H1 (cell line): ENCODE measurements around the gene NUP210L. TPM values are rescaled to one million over a fixed set of nuclear protein-coding genes. Genes with fewer than 3 reads are reported as not detected.

ENCODE experiments used
- CTCF ChIA-PET: fragments of 300-600 bp; sonication (Branson Sonifier 250); formaldehyde crosslinking; loops from one replicate; lab custom pipeline; 2021; ENCODE audit not compliant: partially characterized antibody; lab: Charles Lee
- POLR2A ChIA-PET: fragments of 300-600 bp; sonication (Branson Sonifier 250); formaldehyde crosslinking; loops from one replicate; lab custom pipeline; 2021; ENCODE audit warnings: inconsistent platforms; ENCODE audit not compliant: partially characterized antibody; lab: Charles Lee
- DNase-seq, 2 experiments: peaks; one replicate each; pipeline versions ENCODE4 v3.0.0 to v3.0.0-alpha.2; 2010 to 2022; ENCODE audit warnings: low spot score in 2 of 2, low read depth in 1 of 2, mixed read lengths in 1 of 2
- FAIRE-seq: peaks from 2 replicates; lab custom pipeline; 2011; peaks lifted over from hg19 to GRCh38; lab: Jason Lieb, UNC
- H2AFZ ChIP-seq: 2 replicates; pipeline ENCODE4 v1.8.1; 2012; ENCODE audit warnings: low read length, inconsistent platforms
- H2AK5ac ChIP-seq: 2 replicates; pipeline ENCODE4 v1.6.1; 2013; ENCODE audit warnings: low read depth, low read length
- H2BK120ac ChIP-seq: replicated peaks from 2 replicates; pipeline ENCODE3; 2013; ENCODE audit warnings: low read depth, low read length, inconsistent platforms
- H2BK12ac ChIP-seq: 2 replicates; pipeline ENCODE4 v1.6.1; 2013; ENCODE audit warnings: low read depth, low read length
- H2BK15ac ChIP-seq: 2 replicates; pipeline ENCODE4 v1.6.1; 2013; ENCODE audit warnings: low read length
- H2BK20ac ChIP-seq: 2 replicates; pipeline ENCODE4 v1.6.1; 2013; ENCODE audit warnings: low read length
- H2BK5ac ChIP-seq: 2 replicates; pipeline ENCODE4 v1.6.1; 2013; ENCODE audit warnings: low read depth, low read length
- H3K14ac ChIP-seq: 2 replicates; pipeline ENCODE4 v1.6.1; 2013; ENCODE audit warnings: inconsistent platforms; ENCODE audit not compliant: insufficient read length
- H3K18ac ChIP-seq: 2 replicates; pipeline ENCODE4 v1.6.1; 2013; ENCODE audit warnings: low read length; ENCODE audit errors: extremely low read depth
- H3K23ac ChIP-seq: 2 replicates; pipeline ENCODE4 v1.6.1; 2013; ENCODE audit warnings: inconsistent platforms; ENCODE audit not compliant: insufficient read length
- H3K23me2 ChIP-seq: 2 replicates; pipeline ENCODE4 v1.6.1; 2013; ENCODE audit warnings: low read depth, low read length
- H3K27ac ChIP-seq: 2 replicates; pipeline ENCODE4 v1.6.1; 2011; ENCODE audit warnings: low read depth, low read length, inconsistent platforms
- H3K27me3 ChIP-seq, 4 experiments: replicated peaks in 1 of 4; 1 replicate in 1 of 4; 2 replicates in 3 of 4; pipeline versions ENCODE4 v1.6.1 to v1.8.1; 2011 to 2013; ENCODE audit warnings: low read length in 3 of 4, mild to moderate bottlenecking in 3 of 4, inconsistent platforms in 2 of 4, mixed read lengths in 2 of 4, moderate library complexity in 1 of 4; ENCODE audit not compliant: control insufficient read depth in 3 of 4, insufficient read depth in 3 of 4; ENCODE audit errors: extremely low read depth in 1 of 4
- H3K36me3 ChIP-seq, 4 experiments: 2 replicates each; pipeline versions ENCODE4 v1.6.1 to v1.8.1; 2011 to 2013; ENCODE audit warnings: mild to moderate bottlenecking in 4 of 4, low read length in 3 of 4, moderate library complexity in 2 of 4, control low read depth in 1 of 4, inconsistent platforms in 1 of 4; ENCODE audit not compliant: insufficient read depth in 4 of 4, control insufficient read depth in 2 of 4
- H3K4ac ChIP-seq: replicated peaks from 2 replicates; pipeline ENCODE3; 2013; ENCODE audit warnings: low read length, low read depth, mixed read lengths, inconsistent platforms; ENCODE audit not compliant: insufficient read length
- H3K4me1 ChIP-seq, 4 experiments: replicated peaks in 1 of 4; 1 replicate in 1 of 4; 2 replicates in 3 of 4; pipeline versions ENCODE4 v1.6.1 to v1.8.1; 2011 to 2013; ENCODE audit warnings: low read length in 3 of 4, inconsistent platforms in 2 of 4, mixed read lengths in 1 of 4; ENCODE audit not compliant: insufficient read depth in 4 of 4, control insufficient read depth in 3 of 4
- H3K4me2 ChIP-seq, 2 experiments: 2 replicates each; pipeline versions ENCODE4 v1.6.1 to v1.8.1; 2011 to 2013; ENCODE audit warnings: low read depth in 2 of 2, low read length in 2 of 2, control low read depth in 1 of 2, inconsistent platforms in 1 of 2, mild to moderate bottlenecking in 1 of 2; ENCODE audit not compliant: insufficient read depth in 1 of 2
- H3K4me3 ChIP-seq, 4 experiments: fragments of 200-600, 300-600 bp in 1 of 4; sonication (generic), shearing (Covaris generic), sonication (Bioruptor Twin) in 1 of 4; 2 replicates each; pipeline versions ENCODE4 v1.5.1 to v1.8.1; 2011 to 2016; ENCODE audit warnings: low read length in 4 of 4, low read depth in 3 of 4, control low read depth in 2 of 4, inconsistent platforms in 2 of 4, mild to moderate bottlenecking in 2 of 4, mixed read lengths in 1 of 4, moderate library complexity in 1 of 4; ENCODE audit not compliant: insufficient read depth in 2 of 4; ENCODE audit errors: extremely low read depth in 1 of 4
- H3K56ac ChIP-seq: replicated peaks from 2 replicates; pipeline ENCODE3; 2013; ENCODE audit warnings: low read depth, mild to moderate bottlenecking, mixed read lengths, low read length, inconsistent platforms; ENCODE audit not compliant: insufficient read length
- H3K79me1 ChIP-seq: 2 replicates; pipeline ENCODE4 v1.6.1; 2013; ENCODE audit warnings: low read depth, low read length, control low read depth
- H3K79me2 ChIP-seq, 2 experiments: 2 replicates each; pipeline versions ENCODE4 v1.6.1 to v1.8.1; 2012 to 2013; ENCODE audit warnings: low read length in 2 of 2, mild to moderate bottlenecking in 2 of 2, inconsistent platforms in 1 of 2; ENCODE audit not compliant: insufficient read depth in 2 of 2, control insufficient read depth in 1 of 2
- H3K9ac ChIP-seq, 4 experiments: replicated peaks in 1 of 4; 1 replicate in 1 of 4; 2 replicates in 3 of 4; pipeline versions ENCODE4 v1.6.1 to v1.8.1; 2011 to 2013; ENCODE audit warnings: low read depth in 3 of 4, low read length in 3 of 4, control low read depth in 2 of 4, mild to moderate bottlenecking in 2 of 4, moderate library complexity in 2 of 4, inconsistent platforms in 1 of 4; ENCODE audit errors: extremely low read depth in 1 of 4
- H3K9me3 ChIP-seq, 2 experiments: 2 replicates each; pipeline versions ENCODE4 v1.6.1 to v1.8.1; 2012 to 2013; ENCODE audit warnings: mild to moderate bottlenecking in 2 of 2, moderate library complexity in 2 of 2, control low read depth in 1 of 2, inconsistent platforms in 1 of 2, low read depth in 1 of 2, low read length in 1 of 2, mixed read lengths in 1 of 2; ENCODE audit not compliant: insufficient read depth in 2 of 2
- H4K20me1 ChIP-seq, 2 experiments: replicated peaks in 1 of 2; 2 replicates each; pipeline versions ENCODE3 to v1.8.1; 2011 to 2013; ENCODE audit warnings: inconsistent platforms in 2 of 2, low read length in 2 of 2, mild to moderate bottlenecking in 1 of 2; ENCODE audit not compliant: insufficient read depth in 2 of 2, control insufficient read depth in 1 of 2
- H4K5ac ChIP-seq: 2 replicates; pipeline ENCODE4 v1.6.1; 2013; ENCODE audit warnings: low read length, low read depth, mixed read lengths, inconsistent platforms; ENCODE audit not compliant: insufficient read length
- H4K8ac ChIP-seq: 2 replicates; pipeline ENCODE4 v1.8.0; 2013; ENCODE audit warnings: mild to moderate bottlenecking, moderate library complexity, low read length, inconsistent platforms; ENCODE audit not compliant: insufficient read depth; ENCODE audit errors: extremely low read depth
- H4K91ac ChIP-seq: replicated peaks from 2 replicates; pipeline ENCODE3; 2013; ENCODE audit warnings: low read length, mixed read lengths, inconsistent platforms; ENCODE audit not compliant: insufficient read length
- NANOG ChIP-seq: IDR thresholded peaks from 2 replicates; pipeline ENCODE4 v1.6.1; 2011; ENCODE audit warnings: low read length, low read depth, mild to moderate bottlenecking, inconsistent platforms; ENCODE audit not compliant: insufficient read depth, poor library complexity, severe bottlenecking
- TAF7 ChIP-seq: optimal IDR thresholded peaks from 2 replicates; pipeline ENCODE3; 2011; ENCODE audit warnings: low read depth, mild to moderate bottlenecking, inconsistent platforms, low read length, moderate library complexity, borderline replicate concordance
- WGBS, 2 experiments: shearing (Covaris generic) in 1 of 2; methylation state at CpG; one replicate each; pipeline versions ENCODE4 v1.1.6 to v1.1.7; 2013 to 2015; ENCODE audit warnings: low lambda C conversion rate in 2 of 2, mixed read lengths in 2 of 2, inconsistent platforms in 1 of 2, low coverage in 1 of 2, missing lambda C conversion rate in 1 of 2; ENCODE audit not compliant: insufficient replicate concordance in 2 of 2, insufficient coverage in 1 of 2, insufficient read length in 1 of 2; ENCODE audit errors: extremely low coverage in 1 of 2, missing lambda C conversion rate in 1 of 2; 5-methylcytosine and 5-hydroxymethylcytosine counted together
- polyA plus RNA-seq, 7 experiments: library from polyadenylated mRNA; depleted of rRNA in 3 of 7; stranded (reverse) in 5 of 7; unstranded in 2 of 7; fragments of >200 nt in 5 of 7; fragments of 200-250 nt in 2 of 7; gene quantifications; 1 replicate in 5 of 7; 2 replicates in 1 of 7; 4 replicates in 1 of 7; pipeline versions ENCODE4 v1.2.1 to v1.2.3, GENCODE V29; 2011 to 2013; ENCODE audit warnings: missing spikeins in 2 of 7, mixed read lengths in 2 of 7
- total RNA-seq: library from RNA; stranded (reverse); fragmentation: NEBNext Ultra II Directional; extraction: Animal tissue kit (Norgen Biotek cat#: 25700); gene quantifications from 2 replicates; pipeline ENCODE4 v1.2.1, GENCODE V29; 2021

The NUP210L gene
- total and polyA plus RNA-seq, 2 of the 8 experiments (the other 6 are each of a cell fraction or from before 2014, with no cell fraction given) = not detected

DNA sequence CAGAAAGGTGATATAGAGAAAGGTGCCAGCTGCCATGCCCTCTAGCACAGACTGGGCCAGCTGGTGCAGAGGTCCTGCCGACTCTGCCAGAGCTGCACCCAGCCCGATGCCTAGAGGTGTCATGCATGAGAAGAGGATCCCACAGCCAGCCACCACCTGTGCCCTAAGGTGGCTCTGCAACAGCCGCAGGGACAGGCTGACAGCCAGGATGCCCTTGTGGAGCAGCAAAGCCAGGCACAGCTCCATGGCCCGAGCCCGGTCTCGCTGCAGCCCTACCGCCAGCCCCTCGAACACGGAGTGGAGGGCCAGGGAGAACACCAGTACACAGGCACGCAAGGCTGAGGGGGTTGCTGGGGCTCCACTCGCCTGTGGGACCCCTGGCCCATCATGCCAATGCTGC is 194.7 kb downstream of the NUP210L start:
- 96% methylated on average over 10 of the region's 11 CpGs; no CpG with 5 or more reads in 1 of the 2 experiments for WGBS, 2 experiments
- FAIRE-seq = no peak
- no peak overlapping the region for H2BK15ac ChIP-seq

More for the DNA sequence above, 194.7 kb downstream of the NUP210L start:
- no peak overlapping the region for H3K56ac ChIP-seq
- no peak overlapping the region for H3K4me3 ChIP-seq
- no peak overlapping the region for H3K18ac ChIP-seq
- H2BK20ac ChIP-seq = no peak overlapping the region
- H3K79me2 ChIP-seq = peaks cover 36 to 54% of the 10 kb centered on the region in 2 experiments
- peaks cover 11 to 26% (median 19%) of the 10 kb centered on the region in 4 experiments for H3K36me3 ChIP-seq
- H4K91ac ChIP-seq = no peak overlapping the region
- H2AK5ac ChIP-seq = no peak overlapping the region
- no peak overlapping the region for H4K5ac ChIP-seq
- H2BK120ac ChIP-seq = no peak overlapping the region
- peaks cover 28% of the 10 kb centered on the region for H3K23me2 ChIP-seq
- ChIA-PET POLR2A (interaction anchor here (0.9 to 15.7 kb wide), 6 partner anchors 13 to 184 kb away, joined by 3 to 454 read pairs (median 42); partner anchors contain the start of genes CREB3L4, DENND4B, JTB and RAB13), CTCF (interaction anchor here (1.5 to 1.9 kb wide), 2 partner anchors 15 to 134 kb away, joined by 3 to 4 read pairs; no protein-coding TSS in a partner anchor)
- TF ChIP-seq NANOG = no peak
- TF ChIP-seq TAF7 = no peak
- H3K4me2 ChIP-seq = no peak overlapping the region; a peak in 1 of 4 replicates
- no peak overlapping the region for H3K4ac ChIP-seq
- no peak for DNase-seq
- H4K8ac ChIP-seq = no peak overlapping the region
- no peaks in the 10 kb centered on the region for H3K9me3 ChIP-seq
- H3K23ac ChIP-seq = no peak overlapping the region
- H4K20me1 ChIP-seq = peaks cover 5 to 9% of the 10 kb centered on the region in 2 experiments
- H3K4me1 ChIP-seq = peaks cover 6 to 20% (median 12%) of the 10 kb centered on the region in 4 experiments
- H3K79me1 ChIP-seq = peaks cover 23% of the 10 kb centered on the region
- no peak overlapping the region for H3K9ac ChIP-seq
- no peak overlapping the region for H2BK5ac ChIP-seq
- no peak overlapping the region for H2BK12ac ChIP-seq
- no peak overlapping the region for H3K27ac ChIP-seq
- H2AFZ ChIP-seq = no peak overlapping the region
- no peak overlapping the region for H3K14ac ChIP-seq
- no peaks in the 10 kb centered on the region for H3K27me3 ChIP-seq
